ENCODE results near the gene KCNK16. TPM values are rescaled to one million over a fixed set of nuclear protein-coding genes. Genes with fewer than 3 reads are reported as not detected.
"Not testable (repeated sequence)": the region's sequence is repeated elsewhere in the genome, so short reads cannot be mapped to it uniquely, and the experiment has no call there.

KCNK16 gene
- total RNA-seq, 1 donor from 2014 or later = not detected

DNA sequence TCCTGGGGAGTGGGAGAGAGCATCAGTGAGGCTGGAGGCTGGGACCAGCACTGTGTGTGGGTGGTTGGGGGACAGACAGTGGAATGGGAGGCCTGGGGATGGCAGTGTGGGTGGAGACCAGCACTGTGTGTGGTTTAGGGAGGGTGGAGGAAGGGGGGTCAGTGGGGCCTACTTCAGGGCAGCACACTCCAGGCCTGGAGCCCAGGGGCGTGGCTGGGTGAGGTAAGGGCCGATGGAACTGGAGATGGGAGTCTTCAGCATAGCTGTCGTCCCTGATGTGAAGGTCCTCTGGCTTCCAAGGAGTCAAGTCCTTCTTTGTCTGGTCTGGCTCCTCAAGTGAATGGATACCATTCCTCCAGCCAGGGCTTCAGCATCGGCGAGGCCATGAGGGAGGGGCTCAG, 26.9 kb downstream of the KCNK16 start:
- H3K36me3 Mint-ChIP-seq (ENCODE audit: low read depth) = no peaks in the 10 kb centered on the region
- intact Hi-C loops (cut with micrococcal nuclease) = no loop called here
- no peaks in the 10 kb centered on the region for H3K4me1 Mint-ChIP-seq (ENCODE audit: low read depth)
- peaks cover 10% of the 10 kb centered on the region for H3K27me3 Mint-ChIP-seq (ENCODE audit: insufficient read depth)
- H3K9me3 Mint-ChIP-seq = no peaks in the 10 kb centered on the region
- H3K4me3 Mint-ChIP-seq = no peak overlapping the region
- no peak overlapping the region for H3K27ac Mint-ChIP-seq
- no peak for DNase-seq (ENCODE audit: low spot score)

DNA sequence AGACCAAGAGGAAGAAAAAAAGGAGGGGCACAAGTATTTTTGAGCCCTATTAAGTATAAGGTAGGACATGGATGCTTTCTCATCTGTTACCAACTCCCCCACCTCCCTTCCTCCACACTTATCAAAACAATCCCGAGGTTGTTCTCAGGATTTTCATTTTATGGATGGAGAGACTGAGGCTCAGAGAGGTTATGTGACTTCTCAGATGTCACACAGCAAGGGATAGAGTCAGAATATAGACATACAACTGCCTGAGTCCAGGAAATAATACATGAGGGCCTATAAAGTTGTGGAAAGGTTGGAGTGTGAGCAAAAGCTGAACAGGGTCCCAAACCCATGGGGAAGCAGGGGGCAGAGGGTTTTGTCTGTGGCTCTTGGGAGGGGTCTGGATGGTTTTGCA, 27.6 kb downstream of the KCNK16 start:
- intact Hi-C loops (cut with micrococcal nuclease) = no loop called here
- no peaks in the 10 kb centered on the region for H3K36me3 Mint-ChIP-seq (ENCODE audit: low read depth)
- H3K27me3 Mint-ChIP-seq (ENCODE audit: insufficient read depth) = peaks cover 10% of the 10 kb centered on the region
- no peak overlapping the region for H3K27ac Mint-ChIP-seq
- H3K4me3 Mint-ChIP-seq = no peak overlapping the region
- no peaks in the 10 kb centered on the region for H3K9me3 Mint-ChIP-seq
- H3K4me1 Mint-ChIP-seq (ENCODE audit: low read depth) = no peaks in the 10 kb centered on the region
- no peak for DNase-seq (ENCODE audit: low spot score)

DNA sequence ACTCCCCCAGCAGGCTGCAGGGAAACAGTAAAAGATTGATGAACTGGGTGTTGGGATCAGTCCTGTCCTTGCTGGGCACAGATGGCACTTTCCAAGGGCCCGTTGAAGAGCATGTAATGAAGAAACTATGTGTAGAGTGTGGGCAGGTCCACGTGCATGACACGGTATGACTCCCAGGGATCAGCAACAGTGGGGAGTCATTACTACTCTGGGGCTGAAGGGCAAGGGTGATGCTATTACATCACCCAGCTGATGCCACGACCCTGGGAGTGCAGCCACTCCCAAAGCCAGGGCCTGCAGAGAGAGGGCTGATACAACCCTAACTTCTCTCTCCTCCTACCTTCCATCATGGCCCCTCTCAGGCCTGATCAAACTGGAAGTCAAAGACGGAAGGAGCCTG, 28.4 kb downstream of the KCNK16 start:
- Mint-ChIP-seq H3K4me3 (no peak overlapping the region), H3K36me3 (ENCODE audit: low read depth) (no peaks in the 10 kb centered on the region), H3K27ac (no peak overlapping the region), H3K27me3 (ENCODE audit: insufficient read depth) (peaks cover 10% of the 10 kb centered on the region), H3K4me1 (ENCODE audit: low read depth) (peaks cover 3% of the 10 kb centered on the region), H3K9me3 (no peaks in the 10 kb centered on the region)
- DNase-seq (ENCODE audit: low spot score) = no peak
- intact Hi-C loops (cut with micrococcal nuclease) = no loop called here

DNA sequence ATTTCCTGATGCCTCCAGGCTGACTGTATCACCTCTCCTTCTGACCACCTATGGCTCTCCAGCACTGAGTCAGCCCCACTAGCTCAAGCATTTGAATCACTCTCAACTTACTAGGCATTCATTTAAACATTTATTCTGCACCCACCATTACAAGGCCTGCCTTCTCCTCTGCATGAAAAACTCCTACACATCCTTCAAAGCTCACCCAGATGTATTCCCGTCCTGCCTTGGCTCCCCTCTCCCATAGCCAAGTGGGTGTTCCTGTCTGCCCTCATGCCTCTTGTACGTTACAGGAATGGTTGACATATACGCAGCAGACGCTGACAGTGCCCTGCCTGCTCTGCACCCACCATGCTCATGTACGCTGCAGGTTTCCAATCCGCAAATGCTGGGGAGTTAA, 29.9 kb downstream of the KCNK16 start:
- no peak for DNase-seq (ENCODE audit: low spot score)
- intact Hi-C loops (cut with micrococcal nuclease) = no loop called here

DNA sequence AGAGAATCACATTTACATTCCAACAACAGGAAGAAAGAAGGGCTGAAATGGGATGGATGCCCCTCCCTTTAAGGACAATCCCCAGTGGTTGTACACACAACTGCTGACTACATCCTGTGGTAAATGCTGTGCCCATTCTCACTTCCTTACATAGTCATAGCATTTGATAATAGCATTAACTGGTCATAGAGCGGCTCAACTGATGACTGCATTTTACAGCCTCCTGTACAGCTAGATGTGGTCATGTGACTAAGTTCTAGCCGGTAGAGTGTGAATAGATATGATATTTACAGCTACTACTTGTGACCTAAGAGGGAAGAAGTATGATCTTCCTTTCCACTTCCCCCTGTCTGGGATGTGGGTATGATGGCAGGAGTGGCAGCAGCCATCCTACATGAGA, 33.0 kb downstream of the KCNK16 start:
- DNase-seq (ENCODE audit: low spot score) = no peak
- Mint-ChIP-seq H3K4me1 (ENCODE audit: low read depth) (peaks cover 7% of the 10 kb centered on the region), H3K27me3 (ENCODE audit: insufficient read depth) (peaks cover 13% of the 10 kb centered on the region), H3K36me3 (ENCODE audit: low read depth) (no peaks in the 10 kb centered on the region), H3K9me3 (no peaks in the 10 kb centered on the region), H3K27ac (no peak overlapping the region), H3K4me3 (no peak overlapping the region)
- intact Hi-C loops (cut with micrococcal nuclease) = no loop called here

More for the DNA sequence above, 29.9 kb downstream of the KCNK16 start:
- Mint-ChIP-seq H3K27me3 (ENCODE audit: insufficient read depth) (peaks cover 8% of the 10 kb centered on the region), H3K4me3 (no peak overlapping the region), H3K9me3 (no peaks in the 10 kb centered on the region), H3K4me1 (ENCODE audit: low read depth) (peaks cover 7% of the 10 kb centered on the region), H3K27ac (no peak overlapping the region), H3K36me3 (ENCODE audit: low read depth) (no peaks in the 10 kb centered on the region)

DNA sequence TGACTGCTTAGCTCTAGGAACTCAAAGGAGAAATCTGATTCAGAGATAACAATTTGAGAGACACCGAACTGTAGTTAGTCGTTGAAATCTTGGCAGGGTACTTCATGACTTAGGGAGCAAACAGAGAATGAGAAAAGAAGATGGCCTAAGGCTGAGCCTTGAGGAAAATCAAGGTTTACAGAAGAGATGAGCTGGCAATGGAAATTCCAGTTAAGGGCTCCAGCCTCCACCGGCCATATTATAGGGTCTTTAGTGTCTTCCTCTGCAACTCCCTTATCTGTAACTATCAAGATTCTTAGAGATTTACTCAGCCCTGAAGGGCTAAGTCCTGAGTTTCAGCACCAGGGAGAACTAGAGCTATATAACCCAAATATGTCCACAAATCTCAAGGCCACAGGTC, 34.9 kb downstream of the KCNK16 start:
- no peaks in the 10 kb centered on the region for H3K9me3 Mint-ChIP-seq
- intact Hi-C loops (cut with micrococcal nuclease) = no loop called here
- H3K36me3 Mint-ChIP-seq (ENCODE audit: low read depth) = no peaks in the 10 kb centered on the region
- H3K4me3 Mint-ChIP-seq = no peak overlapping the region
- peaks cover 7% of the 10 kb centered on the region for H3K4me1 Mint-ChIP-seq (ENCODE audit: low read depth)
- H3K27ac Mint-ChIP-seq = no peak overlapping the region
- H3K27me3 Mint-ChIP-seq (ENCODE audit: insufficient read depth) = peaks cover 12% of the 10 kb centered on the region
- no peak for DNase-seq (ENCODE audit: low spot score)

DNA sequence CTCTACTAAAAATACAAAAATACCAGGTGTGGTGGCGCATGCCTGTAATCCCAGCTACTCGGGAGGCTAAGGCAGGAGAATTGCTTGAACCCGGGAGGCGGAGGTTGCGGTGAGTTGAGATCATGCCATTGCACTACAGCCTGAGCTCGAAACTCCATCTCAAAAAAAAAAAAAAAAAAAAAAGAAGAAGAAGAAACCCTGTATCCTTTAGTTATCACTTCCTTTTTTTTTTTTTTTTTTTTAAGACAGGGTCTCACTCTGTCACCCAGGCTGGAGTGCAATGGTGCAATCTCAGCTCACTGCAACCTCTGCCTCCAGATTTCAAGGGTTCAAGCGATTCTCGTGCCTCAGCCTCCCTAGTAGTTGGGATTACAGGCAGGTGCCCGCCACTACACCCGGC, 35.9 kb downstream of the KCNK16 start:
- H3K27me3 Mint-ChIP-seq (ENCODE audit: insufficient read depth); H3K9me3 Mint-ChIP-seq; H3K4me3 Mint-ChIP-seq; H3K4me1 Mint-ChIP-seq (ENCODE audit: low read depth); DNase-seq (ENCODE audit: low spot score); H3K27ac Mint-ChIP-seq; H3K36me3 Mint-ChIP-seq (ENCODE audit: low read depth); intact Hi-C loops (cut with micrococcal nuclease): not testable (repeated sequence)

DNA sequence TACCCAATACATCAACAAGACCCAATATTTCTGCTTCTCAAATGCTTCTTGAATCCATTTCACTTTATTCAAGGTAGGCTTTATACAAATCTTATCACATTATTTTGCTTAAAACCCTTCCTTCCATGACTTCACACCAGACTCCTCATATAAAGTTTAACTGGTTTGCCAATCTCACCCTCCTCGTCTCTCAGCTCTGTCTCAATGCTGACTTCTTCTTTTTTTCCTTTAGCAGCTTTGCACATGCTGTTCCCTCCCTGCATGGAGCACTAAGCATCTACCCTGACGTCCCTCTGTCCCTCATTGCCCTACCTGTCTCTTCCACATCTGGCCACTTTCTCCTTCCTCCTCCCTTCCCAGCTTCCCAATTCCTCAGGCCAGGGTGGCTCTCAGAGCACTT, 39.7 kb downstream of the KCNK16 start:
- H3K36me3 Mint-ChIP-seq (ENCODE audit: low read depth) = no peaks in the 10 kb centered on the region
- intact Hi-C loops (cut with micrococcal nuclease) = no loop called here
- H3K27ac Mint-ChIP-seq = no peak overlapping the region
- no peaks in the 10 kb centered on the region for H3K4me1 Mint-ChIP-seq (ENCODE audit: low read depth)
- H3K9me3 Mint-ChIP-seq = no peaks in the 10 kb centered on the region
- DNase-seq (ENCODE audit: low spot score) = no peak
- no peak overlapping the region for H3K4me3 Mint-ChIP-seq
- H3K27me3 Mint-ChIP-seq (ENCODE audit: insufficient read depth) = peaks cover 13% of the 10 kb centered on the region

DNA sequence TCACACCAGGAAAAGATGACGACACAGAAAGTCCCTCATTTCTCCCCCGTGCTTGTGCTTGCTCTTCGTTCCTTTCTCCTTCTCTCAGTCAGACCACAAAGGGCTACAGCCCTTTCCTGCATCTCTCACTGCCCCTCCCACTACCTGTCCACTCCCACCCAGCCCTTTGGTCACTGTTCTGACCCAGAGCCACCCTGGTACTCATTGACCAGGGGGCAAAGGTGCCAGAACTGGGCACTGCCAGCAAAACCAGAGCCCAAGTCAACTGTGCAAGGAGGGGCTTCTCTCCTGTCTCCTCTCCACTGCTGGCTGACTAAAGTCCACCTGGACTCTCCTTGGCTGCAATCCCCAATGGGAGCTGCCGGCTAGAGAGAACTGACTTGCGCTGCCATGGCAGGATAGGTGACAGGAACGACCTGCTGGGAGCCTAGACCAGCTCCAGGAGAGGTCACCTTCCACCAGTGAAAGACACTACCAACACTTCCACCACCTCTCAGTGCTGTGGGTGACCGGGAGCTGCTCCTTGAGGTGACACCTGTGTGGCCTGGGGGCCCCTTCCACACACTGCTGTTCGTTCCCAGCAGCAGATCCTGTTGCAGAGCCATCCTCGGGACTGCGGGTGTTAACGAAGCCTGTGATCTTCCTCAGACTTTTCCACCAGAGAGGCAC, 41.1 kb downstream of the KCNK16 start:
- peaks cover 14% of the 10 kb centered on the region for H3K27me3 Mint-ChIP-seq (ENCODE audit: insufficient read depth)
- H3K36me3 Mint-ChIP-seq (ENCODE audit: low read depth) = no peaks in the 10 kb centered on the region
- DNase-seq (ENCODE audit: low spot score) = no peak
- H3K27ac Mint-ChIP-seq = no peak overlapping the region
- H3K4me1 Mint-ChIP-seq (ENCODE audit: low read depth) = no peaks in the 10 kb centered on the region
- intact Hi-C loops (cut with micrococcal nuclease) = no loop called here
- H3K4me3 Mint-ChIP-seq = no peak overlapping the region
- no peaks in the 10 kb centered on the region for H3K9me3 Mint-ChIP-seq

DNA sequence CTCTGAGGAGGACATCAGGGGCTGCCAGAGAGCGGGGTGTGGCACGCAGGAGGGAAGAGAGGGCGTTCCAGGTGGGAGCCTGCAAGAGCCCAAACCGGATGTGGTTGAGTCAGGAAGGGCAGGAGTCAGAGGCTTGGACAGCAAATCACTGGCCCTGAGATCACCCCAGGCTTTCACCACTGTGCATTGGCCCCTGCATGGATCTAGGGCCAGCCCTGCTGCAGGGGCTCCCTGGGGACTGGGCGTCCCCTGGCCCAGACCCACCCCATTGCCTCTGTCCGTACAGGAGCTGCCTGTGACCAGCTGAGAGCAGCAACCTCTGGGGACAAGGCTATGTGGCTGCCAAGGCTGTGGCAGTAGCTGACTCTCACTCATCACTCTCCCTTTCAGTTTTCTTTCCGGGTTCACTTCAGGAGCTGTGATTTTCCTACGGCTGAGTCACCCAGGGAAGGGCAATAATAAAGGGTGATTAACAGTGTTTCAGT, 42.2 kb downstream of the KCNK16 start:
- Mint-ChIP-seq H3K9me3 (no peaks in the 10 kb centered on the region), H3K27me3 (ENCODE audit: insufficient read depth) (peaks cover 11% of the 10 kb centered on the region), H3K27ac (no peak overlapping the region), H3K4me3 (no peak overlapping the region), H3K36me3 (ENCODE audit: low read depth) (no peaks in the 10 kb centered on the region), H3K4me1 (ENCODE audit: low read depth) (no peaks in the 10 kb centered on the region)
- intact Hi-C loops (cut with micrococcal nuclease) = no loop called here
- no peak for DNase-seq (ENCODE audit: low spot score)

DNA sequence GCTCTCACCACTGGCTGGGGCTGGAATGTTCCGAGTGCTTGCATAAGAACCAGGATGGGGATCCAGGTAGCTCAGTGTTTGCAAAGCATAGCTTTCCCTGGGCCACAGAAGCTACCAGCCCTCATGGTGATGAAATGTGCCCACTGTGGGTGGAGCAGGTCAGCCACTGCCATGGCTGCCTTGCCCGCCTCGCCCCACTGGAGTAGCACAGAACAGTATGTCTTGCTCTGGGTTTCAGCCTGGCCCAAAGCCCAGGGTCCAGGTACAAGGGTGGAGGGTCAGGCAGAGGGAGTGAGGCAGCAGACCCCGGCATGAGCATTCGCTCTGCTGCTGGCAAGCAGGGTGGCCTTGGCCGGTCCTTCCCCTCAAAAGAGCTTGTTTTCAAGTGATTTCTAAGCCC, 43.0 kb downstream of the KCNK16 start:
- no peaks in the 10 kb centered on the region for H3K9me3 Mint-ChIP-seq
- no peaks in the 10 kb centered on the region for H3K36me3 Mint-ChIP-seq (ENCODE audit: low read depth)
- intact Hi-C loops (cut with micrococcal nuclease) = no loop called here
- H3K27ac Mint-ChIP-seq = no peak overlapping the region
- no peak for DNase-seq (ENCODE audit: low spot score)
- H3K4me1 Mint-ChIP-seq (ENCODE audit: low read depth) = no peaks in the 10 kb centered on the region
- H3K27me3 Mint-ChIP-seq (ENCODE audit: insufficient read depth) = peaks cover 10% of the 10 kb centered on the region
- no peak overlapping the region for H3K4me3 Mint-ChIP-seq

DNA sequence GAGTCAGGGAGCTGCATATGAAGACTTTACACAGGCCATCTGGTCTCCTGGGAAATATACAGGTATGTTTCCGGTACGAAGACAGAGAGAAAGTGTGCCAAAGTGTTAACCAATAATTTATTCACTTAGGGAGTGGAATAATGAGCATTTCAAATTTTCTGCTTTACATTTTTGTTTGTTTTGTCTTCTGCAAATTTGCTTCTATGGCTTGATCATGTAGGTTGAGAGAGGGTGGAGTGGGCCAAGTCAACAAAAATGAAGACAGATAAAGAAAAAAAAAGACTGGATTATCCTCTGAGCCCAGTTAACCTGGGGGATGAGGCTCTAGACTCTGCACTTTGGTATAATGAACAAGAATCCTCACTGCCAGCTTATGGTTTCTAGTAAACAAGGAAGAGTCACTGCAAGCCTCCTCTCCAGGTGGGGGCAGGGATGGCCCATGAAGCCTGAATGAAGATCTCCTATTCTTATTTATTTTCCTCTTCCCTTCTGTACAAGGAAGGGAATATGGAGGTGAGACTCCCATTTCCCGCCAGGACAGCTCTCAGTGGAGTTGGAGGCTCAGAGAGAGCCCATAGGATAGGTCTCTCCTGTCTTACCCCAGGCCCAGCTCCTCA, 46.0 kb downstream of the KCNK16 start:
- H3K27me3 Mint-ChIP-seq (ENCODE audit: insufficient read depth) = peaks cover 7% of the 10 kb centered on the region
- H3K4me1 Mint-ChIP-seq (ENCODE audit: low read depth) = no peaks in the 10 kb centered on the region
- intact Hi-C loops (cut with micrococcal nuclease) = no loop called here
- H3K27ac Mint-ChIP-seq = no peak overlapping the region
- DNase-seq (ENCODE audit: low spot score) = no peak
- no peak overlapping the region for H3K4me3 Mint-ChIP-seq
- H3K9me3 Mint-ChIP-seq = no peaks in the 10 kb centered on the region
- no peaks in the 10 kb centered on the region for H3K36me3 Mint-ChIP-seq (ENCODE audit: low read depth)

DNA sequence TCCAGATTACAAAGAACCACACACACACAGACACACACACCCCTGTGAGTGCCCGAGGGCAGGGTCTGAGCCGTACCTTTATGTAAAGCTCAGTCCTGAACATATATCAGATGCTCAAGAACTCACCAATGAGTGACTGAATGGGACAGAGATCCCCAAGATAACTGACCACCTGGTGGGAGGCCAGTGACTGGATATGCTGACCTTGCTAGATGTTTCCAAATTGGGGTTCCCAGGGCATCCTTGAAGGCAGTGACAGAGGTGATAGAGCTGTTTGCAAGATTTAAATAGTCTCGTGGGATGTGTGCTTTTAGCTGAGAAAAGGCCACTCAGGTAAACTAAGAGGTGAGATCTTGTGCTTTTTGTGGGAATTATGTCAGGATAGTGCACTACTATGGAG, 47.6 kb downstream of the KCNK16 start:
- no peaks in the 10 kb centered on the region for H3K4me1 Mint-ChIP-seq (ENCODE audit: low read depth)
- no peak for DNase-seq (ENCODE audit: low spot score)
- H3K9me3 Mint-ChIP-seq = no peaks in the 10 kb centered on the region
- peaks cover 5% of the 10 kb centered on the region for H3K27me3 Mint-ChIP-seq (ENCODE audit: insufficient read depth)
- H3K36me3 Mint-ChIP-seq (ENCODE audit: low read depth) = no peaks in the 10 kb centered on the region
- H3K4me3 Mint-ChIP-seq = no peak overlapping the region
- intact Hi-C loops (cut with micrococcal nuclease) = no loop called here
- no peak overlapping the region for H3K27ac Mint-ChIP-seq

DNA sequence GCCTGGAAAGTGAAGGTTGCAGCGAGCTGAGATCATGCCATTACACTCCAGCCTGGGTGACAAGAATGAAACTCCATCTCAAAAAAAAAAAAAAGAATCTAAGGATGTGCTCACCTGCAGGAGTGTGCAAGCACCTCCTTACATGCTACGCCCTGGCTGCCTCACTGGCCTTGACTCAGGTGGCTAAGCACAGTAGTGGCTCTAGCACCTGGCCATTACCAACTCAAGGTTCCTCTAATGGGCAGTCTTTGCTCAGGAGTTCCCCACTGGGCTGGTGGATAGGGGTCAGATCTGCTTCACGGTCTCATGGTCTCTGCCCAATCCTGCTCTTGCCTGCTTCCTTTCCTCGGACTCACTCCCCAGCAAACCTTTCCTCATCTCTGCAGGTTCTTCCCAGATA, 48.0 kb downstream of the KCNK16 start:
- intact Hi-C loops (cut with micrococcal nuclease) = no loop called here
- no peak overlapping the region for H3K4me3 Mint-ChIP-seq

More for the DNA sequence above, 48.0 kb downstream of the KCNK16 start:
- H3K27ac Mint-ChIP-seq = no peak overlapping the region
- H3K27me3 Mint-ChIP-seq (ENCODE audit: insufficient read depth) = peaks cover 5% of the 10 kb centered on the region
- H3K4me1 Mint-ChIP-seq (ENCODE audit: low read depth) = no peaks in the 10 kb centered on the region
- no peaks in the 10 kb centered on the region for H3K36me3 Mint-ChIP-seq (ENCODE audit: low read depth)
- no peak for DNase-seq (ENCODE audit: low spot score)
- H3K9me3 Mint-ChIP-seq = no peaks in the 10 kb centered on the region
